ENCODE data around the gene RBM27.
"Not testable (repeated sequence)": the region's sequence is repeated elsewhere in the genome, so short reads cannot be mapped to it uniquely, and the experiment has no call there.

Gene RBM27

DNA sequence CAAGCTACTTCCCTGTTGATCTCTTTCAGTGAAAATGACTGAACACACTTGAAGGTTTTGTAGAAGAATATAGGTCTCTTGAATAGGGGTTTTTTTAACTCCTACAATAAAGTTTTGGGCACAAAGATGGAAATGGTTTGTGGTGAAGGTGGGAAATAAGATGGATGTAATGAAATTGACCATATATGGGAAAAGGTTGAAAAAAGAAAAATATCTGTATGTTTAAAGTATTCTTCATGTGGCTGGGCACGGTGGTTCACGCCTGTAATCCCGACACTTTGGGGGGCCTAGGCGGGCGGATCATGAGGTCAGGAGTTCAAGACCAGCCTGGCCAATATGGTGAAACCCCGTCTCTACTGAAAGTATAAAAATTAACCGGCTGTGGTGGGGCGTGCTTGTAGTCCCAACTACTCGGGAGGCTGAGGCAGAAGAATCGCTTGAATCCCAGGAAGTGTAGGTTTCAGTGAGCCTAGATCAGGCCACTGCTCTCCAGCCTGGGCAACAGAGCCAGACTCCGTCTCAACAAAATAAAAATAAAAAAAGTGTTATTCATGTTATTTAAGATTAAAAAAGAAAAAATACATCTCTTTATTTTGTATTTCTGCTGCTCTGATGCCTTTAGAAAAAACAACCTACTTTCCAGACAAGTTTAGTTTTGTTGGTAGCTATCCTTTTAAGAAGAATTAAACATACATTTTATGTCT, 2.2 kb downstream of the RBM27 start:
- H3K27ac ChIP-seq, result no peak overlapping the region
- no peak for DNase-seq (ENCODE audit: low read depth, low spot score)

- no peak overlapping the region for H3K27ac ChIP-seq
- DNase-seq (ENCODE audit: low read depth, low spot score), result no peak
These were observed 2.9 kb downstream of the RBM27 start for GRCh38 chr5:146206257-146206656.

GRCh38 chr5:146208916-146209522, 5.6 kb downstream of the RBM27 start:
- H3K27ac ChIP-seq, result no peak overlapping the region
- no peak for DNase-seq (ENCODE audit: low read depth, low spot score)

DNA sequence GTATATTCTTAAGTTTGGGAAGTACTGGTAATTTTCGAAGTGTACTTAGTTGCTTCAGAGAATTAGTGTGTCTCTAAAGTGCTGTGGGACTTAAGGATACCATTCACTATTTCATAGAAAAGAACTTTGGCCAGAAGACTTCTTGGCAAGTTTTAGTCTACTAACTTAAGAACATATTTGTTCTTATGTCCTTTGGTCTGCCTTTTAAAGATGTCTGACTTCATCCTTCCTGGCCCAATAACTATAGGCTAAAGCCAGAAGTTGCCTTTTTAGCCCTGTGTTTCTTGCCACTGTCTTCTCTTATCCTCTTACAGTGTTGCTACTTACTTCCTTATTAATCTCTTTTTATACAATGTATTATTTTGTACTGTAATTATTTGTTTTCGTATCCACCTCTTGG, 6.3 kb downstream of the RBM27 start:
- no peak for DNase-seq (ENCODE audit: low read depth, low spot score)
- no peak overlapping the region for H3K27ac ChIP-seq

DNA sequence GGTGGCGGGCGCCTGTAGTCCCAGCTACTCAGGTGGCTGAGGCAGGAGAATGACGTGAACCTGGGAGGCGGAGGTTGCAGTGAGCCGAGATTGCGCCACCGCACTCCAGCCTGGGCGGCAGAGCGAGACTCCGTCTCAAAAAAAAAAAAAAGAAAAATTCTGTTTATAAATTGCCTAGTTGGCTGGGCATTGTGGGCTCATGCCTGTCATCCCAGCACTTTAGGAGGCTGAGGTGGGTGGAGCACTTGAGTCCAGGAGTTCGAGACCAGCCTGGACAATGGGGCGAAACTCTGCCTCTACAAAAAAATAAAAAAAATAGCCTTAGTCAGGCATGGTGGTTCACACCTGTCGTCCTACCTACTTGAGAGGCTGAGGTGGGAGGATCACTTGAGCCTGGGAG, 7.4 kb downstream of the RBM27 start:
- DNase-seq (ENCODE audit: low read depth, low spot score); H3K27ac ChIP-seq: not testable (repeated sequence)

DNA sequence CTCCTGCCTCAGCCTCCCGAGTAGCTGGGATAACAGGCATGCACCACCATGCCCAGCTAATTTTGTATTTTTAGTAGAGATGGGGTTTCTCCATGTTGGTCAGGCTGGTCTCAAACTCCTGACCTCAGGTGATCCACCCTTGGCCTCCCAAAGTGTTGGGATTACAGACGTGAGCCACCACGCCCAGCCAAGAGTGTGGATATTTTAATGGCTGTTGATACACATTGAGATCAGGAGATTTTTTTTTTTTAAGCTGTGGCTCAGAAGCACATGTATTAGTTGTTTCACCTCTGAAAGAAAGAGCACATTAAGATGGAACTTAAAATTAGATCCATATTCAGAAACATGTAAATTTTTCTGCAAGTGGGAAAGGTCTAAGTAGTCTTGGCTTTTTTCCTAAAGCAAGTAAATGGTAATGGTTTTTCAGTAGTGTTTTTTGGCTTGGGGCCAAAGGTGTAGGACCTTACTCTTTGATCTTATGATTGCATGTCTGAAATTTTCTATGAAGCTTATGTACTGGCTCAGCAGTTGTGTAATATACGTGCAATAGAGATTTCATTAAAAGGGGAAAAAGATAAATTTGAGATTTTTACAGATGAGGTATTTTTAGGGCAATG, 9.9 kb downstream of the RBM27 start:
- DNase-seq (ENCODE audit: low read depth, low spot score), result no peak
- no peak overlapping the region for H3K27ac ChIP-seq

- H3K27ac ChIP-seq; DNase-seq (ENCODE audit: low read depth, low spot score): not testable (repeated sequence)
These were observed 11.5 kb downstream of the RBM27 start for GRCh38 chr5:146214881-146215280.

- no peak overlapping the region for H3K27ac ChIP-seq
- DNase-seq (ENCODE audit: low read depth, low spot score), result no peak
These were observed 14.8 kb downstream of the RBM27 start for GRCh38 chr5:146218168-146218567.

DNA sequence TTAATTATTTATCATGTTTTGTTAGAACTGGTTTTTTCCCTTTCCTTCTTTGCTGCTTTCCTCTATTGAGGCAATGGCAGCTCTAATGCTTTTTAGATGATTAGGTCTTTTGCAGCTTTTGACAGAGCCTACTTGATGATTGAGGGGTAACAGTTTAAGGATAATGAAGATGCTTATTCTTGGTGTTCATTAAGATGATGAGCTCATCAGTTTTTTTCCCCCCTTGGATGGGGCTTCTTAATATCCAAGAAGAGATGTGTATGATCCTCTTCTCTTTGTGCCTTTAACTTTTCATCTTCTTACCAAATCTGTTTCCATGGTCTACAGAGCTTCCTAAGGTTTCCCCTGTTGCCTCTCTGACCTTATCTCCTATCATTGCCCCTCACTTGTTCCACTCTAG, 15.8 kb downstream of the RBM27 start:
- no peak overlapping the region for H3K27ac ChIP-seq
- no peak for DNase-seq (ENCODE audit: low read depth, low spot score)

DNA sequence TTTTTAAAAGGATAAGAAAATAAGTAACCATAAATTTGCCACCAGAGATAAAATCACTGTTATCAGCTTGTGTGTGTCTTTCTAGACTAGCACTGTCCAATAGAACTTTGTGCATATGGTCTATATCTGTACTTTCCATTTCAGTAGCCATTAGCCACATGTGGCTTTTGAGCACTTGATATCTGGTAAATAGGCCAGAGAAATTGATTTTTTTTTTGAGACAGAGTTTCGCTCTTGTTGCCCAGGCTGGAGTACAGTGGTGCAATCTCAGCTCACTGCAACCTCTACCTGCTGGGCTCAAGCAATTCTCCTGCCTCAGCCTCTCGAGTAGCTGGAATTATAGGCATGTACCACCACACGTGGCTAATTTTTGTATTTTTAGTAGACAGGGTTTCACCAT, 17.8 kb downstream of the RBM27 start:
- DNase-seq (ENCODE audit: low read depth, low spot score), result no peak

GRCh38 chr5:146222005-146222404, 18.6 kb downstream of the RBM27 start:
- DNase-seq (ENCODE audit: low read depth, low spot score), result no peak
- H3K27ac ChIP-seq, result no peak overlapping the region

More for the DNA sequence above, 17.8 kb downstream of the RBM27 start:
- H3K27ac ChIP-seq, result no peak overlapping the region

DNA sequence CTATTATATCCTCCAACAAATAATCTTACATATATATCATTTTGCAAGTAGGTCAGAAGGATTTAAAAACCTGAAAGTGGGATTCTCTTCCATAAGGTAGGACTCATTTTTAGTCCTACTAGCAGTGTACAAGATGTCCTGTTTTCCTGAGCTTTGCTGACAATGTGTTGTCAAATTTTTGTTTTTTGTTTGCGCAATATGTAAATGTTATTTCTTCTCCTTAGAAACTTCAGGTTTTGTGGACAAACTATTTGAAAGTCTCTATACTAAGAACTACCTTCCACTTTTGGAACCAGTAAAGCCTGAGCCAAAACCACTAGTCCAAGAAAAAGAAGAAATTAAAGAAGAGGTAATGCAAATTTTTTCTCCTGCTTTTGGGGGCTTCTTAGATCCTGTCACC, 19.8 kb downstream of the RBM27 start:
- DNase-seq (ENCODE audit: low read depth, low spot score), result no peak
- no peak overlapping the region for H3K27ac ChIP-seq

- no peak for DNase-seq (ENCODE audit: low read depth, low spot score)
These were observed 25.8 kb downstream of the RBM27 start for GRCh38 chr5:146229222-146229621.

GRCh38 chr5:146232223-146232622, 28.8 kb downstream of the RBM27 start:
- no peak for DNase-seq (ENCODE audit: low read depth, low spot score)
- no peak overlapping the region for H3K27ac ChIP-seq

More at GRCh38 chr5:146229222-146229621, 25.8 kb downstream of the RBM27 start:
- H3K27ac ChIP-seq, result no peak overlapping the region

DNA sequence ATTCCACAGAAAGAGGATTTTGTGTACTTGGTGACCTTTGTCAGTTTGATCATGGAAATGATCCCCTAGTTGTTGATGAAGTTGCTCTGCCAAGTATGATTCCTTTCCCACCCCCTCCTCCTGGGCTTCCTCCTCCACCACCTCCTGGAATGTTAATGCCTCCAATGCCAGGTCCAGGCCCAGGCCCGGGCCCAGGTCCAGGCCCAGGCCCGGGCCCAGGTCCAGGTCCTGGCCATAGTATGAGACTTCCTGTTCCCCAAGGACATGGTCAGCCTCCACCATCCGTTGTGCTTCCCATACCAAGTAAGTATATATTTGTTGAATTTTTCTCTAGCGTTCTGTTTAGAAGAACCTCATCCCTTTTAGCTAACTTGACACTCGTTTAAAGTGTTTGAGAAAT, 30.0 kb downstream of the RBM27 start:
- DNase-seq (ENCODE audit: low read depth, low spot score), result no peak

DNA sequence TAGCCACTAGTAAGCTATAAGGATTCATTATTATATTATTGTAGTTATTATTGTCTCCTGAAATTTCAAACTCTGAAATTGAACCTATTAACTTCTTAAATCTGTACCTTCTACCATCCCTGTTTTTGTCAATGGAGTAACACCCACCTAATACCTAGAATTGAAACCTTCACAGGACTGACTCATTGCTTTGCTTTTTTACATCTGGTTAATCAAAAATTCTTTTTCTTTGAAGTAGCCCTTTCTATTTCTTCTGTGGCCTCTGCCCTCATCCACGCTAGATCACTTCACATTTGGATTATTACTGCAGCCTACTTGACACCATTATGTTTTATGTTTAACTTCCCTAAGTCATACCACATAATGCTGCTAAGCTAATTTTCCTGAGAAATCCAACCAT, 35.6 kb downstream of the RBM27 start:
- H3K27ac ChIP-seq, result no peak overlapping the region
- DNase-seq (ENCODE audit: low read depth, low spot score), result no peak

More for the DNA sequence above, 30.0 kb downstream of the RBM27 start:
- no peak overlapping the region for H3K27ac ChIP-seq

DNA sequence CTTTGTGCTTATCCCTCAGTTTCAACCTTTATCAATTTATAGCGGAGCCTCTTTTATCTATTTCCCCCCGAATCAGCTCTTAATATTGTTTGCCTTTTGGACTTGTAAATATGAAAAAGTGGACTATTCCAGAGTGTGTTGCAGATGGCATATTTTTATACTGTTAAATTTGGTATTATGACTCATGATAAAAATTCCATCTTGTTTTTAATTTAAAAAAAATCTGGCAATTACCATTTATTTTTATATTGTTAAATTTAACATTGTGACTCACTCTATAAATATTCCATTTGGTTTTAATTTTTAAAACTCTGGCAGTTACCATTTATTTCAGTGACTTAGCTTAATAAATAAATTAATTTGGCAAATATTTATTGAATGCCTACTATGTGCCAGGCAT, 37.5 kb downstream of the RBM27 start:
- no peak overlapping the region for H3K27ac ChIP-seq
- DNase-seq (ENCODE audit: low read depth, low spot score), result no peak

DNA sequence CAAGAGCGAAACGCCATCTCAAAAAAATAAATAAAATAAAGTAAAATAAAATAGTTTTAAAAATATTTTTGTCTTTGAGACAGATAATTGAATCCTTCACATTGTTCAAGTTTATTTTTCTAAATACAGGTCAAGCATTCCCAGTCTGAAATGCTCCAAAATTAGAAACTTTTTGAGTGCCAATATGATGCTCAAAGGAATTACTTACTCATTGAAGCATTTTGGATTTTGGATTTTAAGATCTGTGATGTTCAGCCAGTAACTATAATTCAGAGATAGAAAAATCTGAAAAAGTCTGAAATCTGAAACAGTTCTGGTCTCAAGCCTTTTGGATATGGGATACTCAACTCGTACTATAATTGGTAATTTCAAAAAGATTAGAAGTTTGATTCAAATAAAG, 39.8 kb downstream of the RBM27 start:
- no peak overlapping the region for H3K27ac ChIP-seq
- no peak for DNase-seq (ENCODE audit: low read depth, low spot score)

DNA sequence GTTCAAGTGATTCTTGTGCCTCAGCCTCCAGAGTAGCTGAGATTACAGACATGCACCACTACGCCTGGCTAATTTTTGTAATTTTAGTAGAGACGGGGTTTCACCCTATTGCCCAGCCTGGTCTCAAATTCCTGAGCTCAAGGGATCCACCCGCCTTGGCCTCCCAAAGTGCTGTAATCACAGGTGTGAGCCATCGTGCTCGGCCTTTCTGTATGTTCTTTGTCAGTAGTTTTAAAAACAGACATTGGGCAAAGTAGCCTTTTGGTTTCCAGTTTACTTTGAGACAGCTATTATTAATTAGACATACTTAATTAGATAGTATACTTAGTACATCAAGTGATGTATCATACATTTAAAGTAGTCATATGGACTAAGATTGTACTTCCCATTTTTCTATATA, 45.2 kb downstream of the RBM27 start:
- no peak overlapping the region for H3K27ac ChIP-seq
- no peak for DNase-seq (ENCODE audit: low read depth, low spot score)

DNA sequence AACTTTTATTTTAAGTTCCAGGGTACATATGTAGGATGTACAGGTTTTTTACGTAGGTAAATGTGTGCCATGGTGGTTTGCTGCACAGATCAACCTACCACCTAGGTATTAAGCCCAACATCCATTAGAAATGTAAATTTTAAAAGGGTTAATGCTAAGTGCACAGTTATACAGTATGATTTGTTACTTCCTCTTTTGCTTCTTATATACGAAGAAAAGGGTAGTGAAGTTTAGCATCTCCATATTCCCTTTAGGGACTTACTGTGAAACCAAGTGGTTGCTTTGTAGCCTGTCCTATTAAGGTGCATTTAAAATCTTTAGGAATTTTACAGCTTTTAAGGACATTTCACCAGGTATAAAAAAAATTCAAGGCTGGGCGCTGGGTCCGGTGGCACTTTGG, 46.4 kb downstream of the RBM27 start:
- no peak for DNase-seq (ENCODE audit: low read depth, low spot score)
- no peak overlapping the region for H3K27ac ChIP-seq

All from epithelial cell of prostate (primary cell).